ENCODE measurements around the gene H6PD. TPM values are rescaled to one million over a fixed set of nuclear protein-coding genes. Genes with fewer than 3 reads are reported as not detected.

H6PD gene
- total and polyA plus RNA-seq, 4 experiments from 2014 or later = 5.5 to 18.8 (median 15.7) TPM

- no peak overlapping the region for H3K27ac Mint-ChIP-seq
- intact Hi-C loops (cut with micrococcal nuclease) = no loop called here
- H3K9me3 Mint-ChIP-seq = no peaks in the 10 kb centered on the region
- no peaks in the 10 kb centered on the region for H3K36me3 Mint-ChIP-seq
- no peak overlapping the region for H3K4me3 Mint-ChIP-seq
- Histone ChIP-seq H3K27ac (ENCODE audit: low read depth, low read length) (no peak overlapping the region), H3K27me3 (ENCODE audit: insufficient read depth, low read length) (peaks cover 4% of the 10 kb centered on the region), H3K36me3 (ENCODE audit: insufficient read depth, low read length) (no peaks in the 10 kb centered on the region), H3K4me1 (ENCODE audit: insufficient read depth, low read length) (no peaks in the 10 kb centered on the region), H3K4me3 (ENCODE audit: low read length in 2 of 2) (no peak overlapping the region), H3K9me3 (ENCODE audit: control insufficient read depth in 1 of 2, low read length in 2 of 2) (no peaks in the 10 kb centered on the region)
- peaks cover 28 to 29% of the 10 kb centered on the region in 2 donors for H3K27me3 Mint-ChIP-seq
- POLR2A ChIA-PET (ENCODE audit: partially characterized antibody) = no interaction called here
- DNase-seq = no peak
- CTCF ChIA-PET (ENCODE audit: partially characterized antibody) = interaction anchor here (1.3 to 1.5 kb wide), 2 partner anchors 51 to 83 kb away, joined by 3 to 6 read pairs; no protein-coding TSS in a partner anchor
- peaks cover 4 to 12% (median 6%) of the 10 kb centered on the region in 4 donors for H3K4me1 Mint-ChIP-seq
Observed at GRCh38 chr1:9193233-9193625, 41.3 kb upstream of the H6PD start.

GRCh38 chr1:9194024-9194423 is 40.5 kb upstream of the H6PD start:
- no peak overlapping the region for H3K27ac Mint-ChIP-seq
- H3K9me3 Mint-ChIP-seq = no peaks in the 10 kb centered on the region
- H3K4me3 Mint-ChIP-seq = no peak overlapping the region
- DNase-seq = no peak
- Histone ChIP-seq H3K9me3 (ENCODE audit: control insufficient read depth in 1 of 2, low read length in 2 of 2) (no peaks in the 10 kb centered on the region), H3K27ac (ENCODE audit: low read depth, low read length) (no peak overlapping the region), H3K36me3 (ENCODE audit: insufficient read depth, low read length) (no peaks in the 10 kb centered on the region), H3K4me1 (ENCODE audit: insufficient read depth, low read length) (no peaks in the 10 kb centered on the region), H3K4me3 (ENCODE audit: low read length in 2 of 2) (no peak overlapping the region), H3K27me3 (ENCODE audit: insufficient read depth, low read length) (peaks cover 7% of the 10 kb centered on the region)
- H3K36me3 Mint-ChIP-seq = no peaks in the 10 kb centered on the region
- peaks cover 32 to 33% of the 10 kb centered on the region in 2 donors for H3K27me3 Mint-ChIP-seq
- POLR2A ChIA-PET (ENCODE audit: partially characterized antibody) = no interaction called here
- peaks cover 4 to 12% (median 6%) of the 10 kb centered on the region in 4 donors for H3K4me1 Mint-ChIP-seq
- intact Hi-C loops (cut with micrococcal nuclease) = no loop called here
- CTCF ChIA-PET (ENCODE audit: partially characterized antibody) = interaction anchor here (1.3 to 1.5 kb wide), 2 partner anchors 52 to 84 kb away, joined by 3 to 6 read pairs; no protein-coding TSS in a partner anchor

GRCh38 chr1:9195651-9196050 is 38.9 kb upstream of the H6PD start:
- POLR2A ChIA-PET (ENCODE audit: partially characterized antibody) = interaction anchor here (1.4 kb wide), 1 partner anchor 84 kb away, joined by 6 read pairs; no protein-coding TSS in a partner anchor
- Mint-ChIP-seq H3K4me1 (peaks cover 5 to 12% (median 6%) of the 10 kb centered on the region in 4 donors), H3K9me3 (no peaks in the 10 kb centered on the region)

GRCh38 chr1:9196129-9197040 is 38.2 kb upstream of the H6PD start:
- DNase-seq = peak in 4 of 5 donors; percentile 30 to 46 (median 42)
- H3K4me3 Mint-ChIP-seq = peak overlapping the region in 1 of 8 donors; percentile 54
- peaks cover 8 to 17% (median 11%) of the 10 kb centered on the region in 4 donors for H3K4me1 Mint-ChIP-seq
- Histone ChIP-seq H3K27me3 (ENCODE audit: insufficient read depth, low read length) (peaks cover 21% of the 10 kb centered on the region), H3K27ac (ENCODE audit: low read depth, low read length) (no peak overlapping the region), H3K4me3 (ENCODE audit: low read length in 2 of 2) (no peak overlapping the region), H3K4me1 (ENCODE audit: insufficient read depth, low read length) (peaks cover 4% of the 10 kb centered on the region), H3K9me3 (ENCODE audit: control insufficient read depth in 1 of 2, low read length in 2 of 2) (no peaks in the 10 kb centered on the region), H3K36me3 (ENCODE audit: insufficient read depth, low read length) (no peaks in the 10 kb centered on the region)
- intact Hi-C loops (cut with micrococcal nuclease) = loop anchor here (1.0 kb wide), 2 partner anchors 54 to 67 kb away; partner anchors contain the start of gene GPR157
- peaks cover 41 to 47% of the 10 kb centered on the region in 2 donors for H3K27me3 Mint-ChIP-seq
- H3K9me3 Mint-ChIP-seq = no peaks in the 10 kb centered on the region
- ChIA-PET POLR2A (ENCODE audit: partially characterized antibody) (interaction anchor here (1.4 kb wide), 1 partner anchor 85 kb away, joined by 6 read pairs; no protein-coding TSS in a partner anchor), CTCF (ENCODE audit: partially characterized antibody) (interaction anchor here (1.0 to 3.8 kb wide), 7 partner anchors 13 to 114 kb away, joined by 3 to 52 read pairs (median 7); no protein-coding TSS in a partner anchor)
- H3K36me3 Mint-ChIP-seq = no peaks in the 10 kb centered on the region
- no peak overlapping the region for H3K27ac Mint-ChIP-seq

More at GRCh38 chr1:9195651-9196050, 38.9 kb upstream of the H6PD start:
- peak overlapping the region in 1 of 8 donors; percentile 2 for H3K4me3 Mint-ChIP-seq
- Histone ChIP-seq H3K36me3 (ENCODE audit: insufficient read depth, low read length) (no peaks in the 10 kb centered on the region), H3K4me1 (ENCODE audit: insufficient read depth, low read length) (no peaks in the 10 kb centered on the region), H3K27ac (ENCODE audit: low read depth, low read length) (no peak overlapping the region), H3K9me3 (ENCODE audit: control insufficient read depth in 1 of 2, low read length in 2 of 2) (no peaks in the 10 kb centered on the region), H3K27me3 (ENCODE audit: insufficient read depth, low read length) (peaks cover 15% of the 10 kb centered on the region), H3K4me3 (ENCODE audit: low read length in 2 of 2) (no peak overlapping the region)
- CTCF ChIA-PET (ENCODE audit: partially characterized antibody) = interaction anchor here (1.0 to 3.8 kb wide), 5 partner anchors 16 to 88 kb away, joined by 3 to 52 read pairs (median 10); no protein-coding TSS in a partner anchor
- H3K27ac Mint-ChIP-seq = no peak overlapping the region
- intact Hi-C loops (cut with micrococcal nuclease) = loop anchor here (1.0 kb wide), 2 partner anchors 53 to 66 kb away; partner anchors contain the start of gene GPR157
- no peaks in the 10 kb centered on the region for H3K36me3 Mint-ChIP-seq
- DNase-seq = no peak
- peaks cover 40 to 47% of the 10 kb centered on the region in 2 donors for H3K27me3 Mint-ChIP-seq

GRCh38 chr1:9197186-9198099 is 37.1 kb upstream of the H6PD start:
- intact Hi-C loops (cut with micrococcal nuclease) = no loop called here
- no peaks in the 10 kb centered on the region for H3K36me3 Mint-ChIP-seq
- no peaks in the 10 kb centered on the region for H3K9me3 Mint-ChIP-seq
- no peak for DNase-seq
- H3K4me3 Mint-ChIP-seq = no peak overlapping the region
- H3K27ac Mint-ChIP-seq = no peak overlapping the region
- ChIA-PET CTCF (ENCODE audit: partially characterized antibody) (interaction anchor here (1.0 to 3.8 kb wide), 5 partner anchors 14 to 115 kb away, joined by 3 to 52 read pairs (median 10); no protein-coding TSS in a partner anchor), POLR2A (ENCODE audit: partially characterized antibody) (no interaction called here)
- peaks cover 15% of the 10 kb centered on the region for H3K4me1 ChIP-seq (ENCODE audit: insufficient read depth, low read length)
- no peak overlapping the region for H3K27ac ChIP-seq (ENCODE audit: low read depth, low read length)
- no peak overlapping the region for H3K4me3 ChIP-seq (ENCODE audit: low read length in 2 of 2)
- peaks cover 46 to 49% of the 10 kb centered on the region in 2 donors for H3K27me3 Mint-ChIP-seq
- H3K9me3 ChIP-seq (ENCODE audit: control insufficient read depth in 1 of 2, low read length in 2 of 2) = no peaks in the 10 kb centered on the region
- H3K27me3 ChIP-seq (ENCODE audit: insufficient read depth, low read length) = peaks cover 30% of the 10 kb centered on the region
- peaks cover 12 to 27% (median 19%) of the 10 kb centered on the region in 4 donors for H3K4me1 Mint-ChIP-seq
- H3K36me3 ChIP-seq (ENCODE audit: insufficient read depth, low read length) = no peaks in the 10 kb centered on the region

- Histone ChIP-seq H3K4me1 (ENCODE audit: insufficient read depth, low read length) (peaks cover 28% of the 10 kb centered on the region), H3K9me3 (ENCODE audit: control insufficient read depth in 1 of 2, low read length in 2 of 2) (no peaks in the 10 kb centered on the region), H3K27ac (ENCODE audit: low read depth, low read length) (no peak overlapping the region), H3K27me3 (ENCODE audit: insufficient read depth, low read length) (peaks cover 38% of the 10 kb centered on the region), H3K36me3 (ENCODE audit: insufficient read depth, low read length) (no peaks in the 10 kb centered on the region), H3K4me3 (ENCODE audit: low read length in 2 of 2) (no peak overlapping the region)
- Mint-ChIP-seq H3K27me3 (peaks cover 58 to 59% of the 10 kb centered on the region in 2 donors), H3K4me1 (peaks cover 20 to 40% (median 31%) of the 10 kb centered on the region in 4 donors), H3K36me3 (no peaks in the 10 kb centered on the region), H3K27ac (no peak overlapping the region), H3K4me3 (peak overlapping the region in 1 of 8 donors; percentile 16), H3K9me3 (no peaks in the 10 kb centered on the region)
- intact Hi-C loops (cut with micrococcal nuclease) = no loop called here
- ChIA-PET CTCF (ENCODE audit: partially characterized antibody) (interaction anchor here (3.6 to 3.8 kb wide), 2 partner anchors 19 to 88 kb away, joined by 14 to 52 read pairs; no protein-coding TSS in a partner anchor), POLR2A (ENCODE audit: partially characterized antibody) (no interaction called here)
- DNase-seq = no peak
Observed at GRCh38 chr1:9198538-9199361, 35.8 kb upstream of the H6PD start.

Measured in CD4-positive, alpha-beta memory T cell (primary cell).